ENCODE measurements around the gene SH3BP2. TPM values are rescaled to one million over a fixed set of nuclear protein-coding genes. Genes with fewer than 3 reads are reported as not detected.
"Not testable (repeated sequence)": the region's sequence is repeated elsewhere in the genome, so short reads cannot be mapped to it uniquely, and the experiment has no call there.

SH3BP2 gene
- total RNA-seq, 1 donor from 2014 or later = 109 TPM

DNA sequence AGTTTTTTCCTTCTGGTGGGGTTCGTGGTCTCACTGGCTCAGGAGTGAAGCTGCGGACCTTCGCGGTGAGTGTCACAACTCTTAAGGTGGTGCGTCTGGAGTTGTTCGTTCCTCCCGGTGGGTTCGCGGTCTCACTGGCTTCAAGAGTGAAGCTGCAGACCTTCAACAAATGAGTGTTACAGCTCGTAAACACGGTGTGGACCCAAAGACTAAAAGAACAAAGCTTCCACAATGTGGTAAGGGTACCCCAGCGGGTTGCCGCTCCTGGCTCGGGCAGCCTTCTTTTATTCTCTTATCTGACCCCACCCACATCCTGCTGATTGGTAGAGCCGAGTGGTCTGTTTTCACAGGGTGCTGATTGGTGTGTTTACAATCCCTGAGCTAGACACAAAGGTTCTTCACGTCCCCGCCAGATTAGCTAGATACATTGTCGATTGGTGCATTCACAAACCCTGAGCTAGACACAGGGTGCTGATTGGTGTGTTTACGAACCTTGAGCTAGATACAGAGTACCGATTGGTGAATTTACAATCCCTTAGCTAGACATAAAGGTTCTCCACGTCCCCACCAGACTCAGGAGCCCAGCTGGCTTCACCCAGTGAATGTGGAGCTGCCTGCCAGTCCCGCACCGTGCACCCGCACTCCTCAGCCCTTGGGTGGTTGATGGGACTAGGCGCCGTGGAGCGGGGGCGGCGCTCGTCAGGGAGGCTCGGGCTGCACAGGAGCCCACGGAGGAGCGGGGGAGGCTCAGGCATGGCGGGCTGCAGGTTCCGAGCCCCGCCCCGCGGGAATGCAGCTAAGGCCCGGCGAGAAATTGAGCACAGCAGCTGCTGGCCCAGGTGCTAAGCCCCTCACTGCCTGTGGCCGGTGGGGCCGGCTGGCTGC, 30.2 kb upstream of the SH3BP2 start:
- not testable (repeated sequence) for DNase-seq (ENCODE audit: low spot score)

DNA sequence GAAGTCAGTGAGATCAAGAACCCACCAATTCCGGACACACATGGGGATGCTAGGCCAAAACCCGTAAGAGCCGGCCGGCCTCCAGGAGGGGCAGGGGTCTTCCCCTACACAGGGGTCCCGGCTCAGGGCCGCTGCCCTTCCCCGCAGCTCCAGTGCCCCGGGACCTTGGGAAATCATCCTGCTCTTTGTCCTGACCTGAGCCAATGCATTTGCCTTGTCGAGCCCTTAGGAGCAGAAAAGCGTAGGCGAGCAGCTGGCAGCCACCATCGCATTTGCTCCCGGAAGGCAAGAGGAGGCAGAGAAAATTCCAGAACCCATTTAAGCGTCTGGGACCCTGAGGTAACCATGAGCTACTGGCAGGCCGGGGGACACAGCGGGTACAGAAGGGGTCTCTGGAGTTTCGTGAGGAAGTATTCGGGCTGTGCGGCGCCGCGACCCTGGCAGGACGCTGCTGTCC, 29.3 kb upstream of the SH3BP2 start:
- DNase-seq (ENCODE audit: low spot score) = no peak

DNA sequence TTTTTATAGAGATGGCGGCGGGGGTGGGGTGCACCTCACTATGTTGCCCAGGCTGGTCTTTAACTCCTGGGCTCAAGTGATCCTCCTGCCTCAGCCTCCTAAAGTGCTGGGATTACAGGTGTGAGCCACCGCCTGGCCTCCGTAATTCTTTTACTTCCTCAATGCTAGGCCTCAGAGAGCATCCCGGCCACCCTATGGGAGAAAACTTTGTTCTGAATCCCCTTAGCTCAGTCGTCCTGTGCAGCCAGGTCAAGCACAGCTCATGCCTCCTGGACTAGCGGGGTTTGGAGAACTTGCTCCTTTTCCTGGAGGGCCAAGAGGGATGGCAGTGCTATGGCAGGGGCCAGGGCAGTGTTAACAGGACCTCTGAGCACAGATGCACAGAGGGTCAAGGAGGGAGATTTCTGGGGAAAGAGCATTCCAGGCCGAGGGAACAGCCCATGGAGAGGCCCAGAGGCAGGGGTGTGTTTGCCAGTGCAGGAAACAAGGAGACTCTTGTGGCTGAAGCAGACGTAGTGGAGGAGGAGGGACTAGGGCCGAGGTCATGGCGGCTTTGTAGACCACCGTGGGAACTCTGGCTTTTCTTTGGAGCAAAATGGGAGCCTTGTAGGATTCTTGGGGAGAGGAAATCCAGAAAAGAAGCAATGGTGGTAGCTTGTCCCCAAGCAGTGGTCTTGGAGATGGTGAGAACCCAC, 26.9 kb upstream of the SH3BP2 start:
- DNase-seq (ENCODE audit: low spot score) = no peak

GRCh38 chr4:2767046-2767704, 25.7 kb upstream of the SH3BP2 start:
- no peak for DNase-seq (ENCODE audit: low spot score)

DNA sequence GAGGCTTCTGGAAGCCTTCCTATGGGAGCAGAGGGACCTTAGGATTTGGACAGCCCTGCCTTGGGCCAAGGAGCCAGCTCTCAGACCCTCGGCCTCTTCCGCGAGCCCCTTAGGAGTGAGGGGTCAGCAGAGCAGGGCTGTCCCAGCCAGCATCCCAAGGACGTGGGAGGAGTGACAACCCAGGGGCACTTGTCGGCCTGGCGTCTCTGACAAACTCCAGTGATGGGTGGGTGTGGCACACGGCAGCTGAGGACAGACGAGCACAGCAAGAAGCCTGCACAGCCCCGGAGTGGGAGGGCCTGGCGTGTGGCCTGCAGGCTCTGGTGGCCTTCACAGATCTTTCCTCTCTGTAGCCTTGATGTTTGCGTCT, 25.2 kb upstream of the SH3BP2 start:
- no peak for DNase-seq (ENCODE audit: low spot score)

GRCh38 chr4:2768124-2768523, 24.8 kb upstream of the SH3BP2 start:
- DNase-seq (ENCODE audit: low spot score) = no peak

DNA sequence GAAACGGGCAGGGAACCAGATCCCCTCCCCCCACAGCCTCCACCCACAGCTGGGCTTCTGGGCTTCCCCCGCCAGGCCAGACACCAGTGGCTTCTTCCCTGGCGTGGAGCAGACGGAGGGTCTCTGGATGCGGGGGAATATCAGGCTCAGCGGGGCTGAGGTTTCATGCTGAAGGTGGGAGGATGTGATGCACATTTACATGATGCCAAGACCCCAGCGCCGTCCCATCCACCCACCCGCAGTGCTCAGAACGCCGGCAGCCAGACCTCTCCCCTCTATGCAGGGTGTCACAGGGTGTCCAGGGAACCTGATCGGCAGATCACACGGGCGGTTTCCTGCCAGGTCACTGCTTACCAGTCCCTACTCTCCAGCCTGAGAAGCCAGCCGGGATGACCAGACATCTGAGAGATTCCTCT, 24.0 kb upstream of the SH3BP2 start:
- peak; percentile 41 for DNase-seq (ENCODE audit: low spot score)

DNA sequence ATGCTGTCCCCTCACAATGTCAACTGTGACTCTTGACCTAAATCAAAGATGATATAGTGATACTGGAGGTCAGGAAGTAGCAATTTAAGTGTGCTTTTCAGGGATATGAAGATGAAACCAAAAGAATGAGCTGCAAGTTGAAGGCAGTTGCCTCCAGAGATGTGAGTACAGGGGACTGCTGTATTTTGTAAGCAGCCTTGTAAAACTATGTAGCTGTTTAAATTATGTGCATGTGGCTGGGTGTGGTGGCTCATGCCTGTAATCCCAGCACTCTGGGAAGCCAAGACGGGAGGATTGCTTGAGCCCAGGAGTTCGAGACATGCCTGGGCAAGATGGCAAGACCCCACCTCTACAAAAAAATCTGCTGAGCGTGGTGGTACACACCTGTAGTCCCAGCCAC, 21.6 kb upstream of the SH3BP2 start:
- DNase-seq (ENCODE audit: low spot score) = no peak

- not testable (repeated sequence) for DNase-seq (ENCODE audit: low spot score)
These were observed 12.2 kb upstream of the SH3BP2 start for GRCh38 chr4:2780643-2781042.

GRCh38 chr4:2781911-2782310, 11.0 kb upstream of the SH3BP2 start:
- DNase-seq (ENCODE audit: low spot score) = no peak

DNA sequence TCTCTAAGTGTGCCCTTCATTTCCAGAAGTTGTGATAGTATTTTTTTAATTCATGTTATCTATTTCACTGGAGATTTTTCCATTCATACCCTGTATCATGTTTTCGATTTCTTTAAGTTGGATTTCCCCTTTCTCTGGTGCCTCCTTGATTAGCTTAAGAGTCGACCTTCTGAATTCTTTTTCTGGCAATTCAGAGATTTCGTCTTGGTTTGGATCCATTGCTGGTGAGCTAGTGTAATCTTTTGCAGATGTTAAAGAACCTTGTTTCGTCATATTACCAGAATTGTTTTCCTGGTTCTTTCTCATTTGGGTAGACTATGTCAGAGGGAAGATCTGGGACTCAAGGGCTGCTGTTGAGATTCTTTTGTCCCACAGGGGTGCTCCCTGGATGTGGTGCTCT, 9.1 kb upstream of the SH3BP2 start:
- no peak for DNase-seq (ENCODE audit: low spot score)

DNA sequence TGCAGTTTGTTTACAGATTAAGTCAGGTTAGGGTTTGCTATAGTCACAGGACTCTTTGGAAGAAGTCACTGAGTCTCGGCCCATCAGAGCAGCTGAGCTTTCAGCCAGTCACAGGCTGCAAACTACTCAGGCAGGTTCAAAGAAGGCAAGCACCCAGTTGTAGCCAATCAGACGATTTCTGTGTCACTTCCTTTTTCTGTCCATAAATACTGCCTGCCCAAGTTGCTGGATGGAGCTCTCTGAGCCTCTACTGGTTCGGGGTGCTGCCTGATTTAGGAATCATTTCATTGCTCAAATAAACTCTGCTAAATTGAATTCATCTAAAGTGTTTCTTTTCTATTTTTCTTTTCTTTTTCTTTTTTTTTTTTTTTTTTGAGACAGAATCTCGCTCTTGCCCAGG, 7.3 kb upstream of the SH3BP2 start:
- DNase-seq (ENCODE audit: low spot score) = no peak

- DNase-seq (ENCODE audit: low spot score) = no peak
These were observed 6.7 kb upstream of the SH3BP2 start for GRCh38 chr4:2786152-2786671.

DNA sequence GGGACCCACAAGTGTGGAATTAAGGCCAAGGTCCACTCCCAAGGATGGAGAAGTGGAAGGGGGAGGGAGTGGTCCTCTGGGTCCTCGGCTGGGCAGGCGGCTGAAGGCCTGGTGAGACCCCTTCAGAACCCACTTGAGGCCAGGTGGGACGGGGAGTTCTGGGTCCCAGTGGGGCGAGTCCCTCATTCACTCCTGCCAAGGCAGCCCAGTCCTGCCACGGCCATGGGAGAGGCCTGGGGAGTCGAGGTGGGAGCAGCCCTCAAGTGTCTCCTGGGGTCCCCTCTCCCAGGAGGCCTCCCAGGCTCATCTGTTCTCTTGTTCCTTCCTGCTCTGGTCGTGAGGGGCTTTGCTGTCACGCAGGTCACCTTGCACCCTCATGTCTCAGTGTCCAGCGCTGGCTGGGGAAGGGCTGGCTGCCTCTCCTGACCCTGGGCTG, 6.1 kb upstream of the SH3BP2 start:
- DNase-seq (ENCODE audit: low spot score) = no peak

DNA sequence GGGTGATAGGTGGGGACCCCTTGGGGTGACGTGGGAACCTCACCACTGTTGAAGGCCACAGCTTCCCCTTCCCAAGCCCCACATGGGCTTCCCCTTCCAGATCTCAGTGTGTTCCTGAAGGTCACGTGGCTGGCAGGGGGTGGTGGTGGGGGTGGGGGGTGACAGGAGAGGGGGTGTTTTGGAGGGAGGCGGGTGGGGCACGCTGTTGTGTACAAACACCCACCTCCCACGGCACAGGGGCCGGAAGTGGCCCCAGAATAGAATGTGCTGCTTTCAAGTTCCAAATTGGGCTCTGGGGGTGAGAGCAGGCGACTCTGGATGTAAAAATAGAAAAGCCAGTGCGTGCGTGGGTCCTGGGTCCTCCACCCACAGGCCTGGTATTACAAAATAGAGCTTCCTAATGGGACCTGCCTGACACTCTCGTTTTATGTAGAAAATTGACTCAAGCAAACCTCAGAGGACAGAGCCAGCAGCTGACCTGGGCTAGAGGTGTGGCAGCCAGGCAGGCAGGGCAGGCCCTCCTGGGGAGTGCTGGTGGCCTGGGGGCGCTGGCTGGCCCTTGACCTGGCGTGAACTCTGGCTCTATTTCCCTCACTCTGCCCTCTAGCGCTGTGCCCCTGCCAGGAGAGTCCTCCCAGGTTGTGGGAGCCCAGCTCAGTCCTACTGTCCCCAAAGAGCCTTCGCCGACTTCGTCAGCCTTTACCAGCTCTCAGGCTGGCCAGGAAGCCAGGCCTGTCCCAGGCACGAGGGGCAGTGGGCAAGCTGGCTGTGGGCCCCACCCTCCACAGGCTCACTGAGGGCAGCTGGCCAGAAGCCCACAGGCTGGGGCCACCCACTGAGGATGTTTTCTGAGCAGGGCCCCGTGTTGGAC, 5.4 kb upstream of the SH3BP2 start:
- DNase-seq (ENCODE audit: low spot score) = no peak

- DNase-seq (ENCODE audit: low spot score) = no peak
These were observed 4.8 kb upstream of the SH3BP2 start for GRCh38 chr4:2788101-2788500.

DNA sequence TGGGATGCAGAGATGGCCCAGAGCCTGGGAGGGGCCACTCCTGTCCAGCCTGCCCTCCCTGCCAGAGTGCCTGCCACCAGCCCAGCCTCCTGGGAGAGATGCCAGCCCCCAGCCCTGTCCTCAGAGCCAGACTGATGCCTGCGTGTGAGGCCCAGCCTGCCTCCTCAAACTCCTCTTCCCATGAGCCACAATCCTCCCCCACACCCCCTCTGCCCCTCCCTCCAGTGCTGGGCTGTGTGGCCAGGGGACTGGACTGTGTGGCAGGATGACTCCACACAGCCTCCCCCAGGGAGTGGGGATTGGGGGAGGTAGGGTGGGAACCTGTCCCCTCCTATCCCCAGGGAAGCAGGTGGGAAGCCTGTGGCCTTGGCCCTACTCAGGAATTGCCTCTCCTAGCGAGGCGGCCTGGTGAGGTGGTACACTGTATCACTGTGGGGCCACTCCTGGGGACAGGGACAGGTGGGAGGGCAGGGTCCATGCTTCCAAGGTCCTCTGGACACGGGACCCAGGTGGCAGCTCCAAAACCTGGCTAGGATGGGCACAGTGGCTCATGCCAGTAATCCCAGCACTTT, 4.3 kb upstream of the SH3BP2 start:
- no peak for DNase-seq (ENCODE audit: low spot score)

DNA sequence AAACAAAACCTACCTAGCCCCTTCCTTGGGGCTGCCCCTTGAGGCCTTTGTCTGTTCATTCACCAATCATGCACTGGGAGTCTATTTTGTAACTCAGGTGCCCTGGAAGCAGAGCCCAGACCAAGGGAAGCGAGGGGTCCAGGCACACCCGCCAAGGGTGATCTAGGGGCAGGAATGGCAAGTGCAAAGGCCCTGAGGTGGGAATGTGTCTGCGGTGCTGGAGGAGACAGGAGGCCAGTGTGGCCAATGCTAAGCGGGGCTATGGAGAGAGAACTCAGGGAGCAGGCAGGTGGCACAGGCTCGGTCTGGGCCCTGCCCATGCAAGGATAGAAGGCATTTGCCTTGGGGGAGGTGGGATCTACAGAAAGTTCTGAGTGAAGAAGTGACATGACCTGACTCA, 3.5 kb upstream of the SH3BP2 start:
- no peak for DNase-seq (ENCODE audit: low spot score)

DNA sequence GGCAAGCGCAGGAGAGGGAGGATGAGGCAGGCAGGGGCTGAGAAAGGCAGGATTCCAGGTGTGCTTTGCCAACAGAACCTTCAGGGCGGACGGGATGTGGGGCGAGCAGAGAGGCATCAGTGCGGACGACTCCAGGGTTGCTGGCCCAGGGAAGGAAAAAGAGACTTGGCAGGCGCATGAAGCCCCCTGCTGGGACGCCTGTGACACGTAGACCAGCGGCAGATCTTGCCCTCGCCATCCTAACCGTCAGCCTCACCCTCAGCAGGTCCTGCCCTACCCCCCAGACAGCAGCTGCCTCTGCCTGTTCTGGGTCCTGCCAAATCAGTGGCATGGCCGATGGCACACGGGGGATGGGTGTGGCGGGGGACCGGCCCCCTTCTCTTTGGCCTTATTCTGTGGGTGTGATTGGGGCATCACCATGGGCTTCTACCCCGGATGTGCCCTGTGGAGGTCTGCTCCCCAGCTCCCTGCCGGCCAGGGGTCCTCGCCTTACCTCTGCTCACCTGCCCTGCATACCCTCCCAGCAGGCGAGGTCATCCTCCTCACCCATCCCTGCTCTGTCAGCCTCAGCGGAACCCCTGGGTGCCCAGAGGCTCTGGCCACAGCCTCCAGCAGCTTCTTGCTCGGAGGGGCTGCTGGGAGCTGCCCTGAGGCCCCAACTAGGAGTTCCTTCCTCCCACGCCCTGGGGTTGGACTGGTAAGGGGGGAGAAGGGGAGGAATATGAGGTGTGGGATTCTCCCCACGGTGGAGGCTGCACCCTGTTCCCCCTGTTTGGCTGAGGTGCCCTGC, 2.9 kb upstream of the SH3BP2 start:
- no peak for DNase-seq (ENCODE audit: low spot score)
